ENCODE data around the gene TNFAIP8. TPM values are rescaled to one million over a fixed set of nuclear protein-coding genes. Genes with fewer than 3 reads are reported as not detected.

TNFAIP8 gene
- total and polyA plus RNA-seq, 2 donors (not counting 1 experiment from before 2014, with no cell fraction given): 67.3 to 109 TPM

GRCh38 chr5:119357808-119358529, 2.1 kb downstream of the TNFAIP8 start:
- peak overlapping the region; percentile 93 for H3K27ac Mint-ChIP-seq
- H3K27me3 Mint-ChIP-seq: no peaks in the 10 kb centered on the region
- Histone ChIP-seq H3K4me3 (ENCODE audit: control extremely low read depth in 1 of 5, extremely low read depth in 1 of 5, insufficient read depth in 1 of 5, low read depth in 2 of 5, low read length in 4 of 5) (peak overlapping the region; percentile 76 to 93 (median 89)), H3K9ac (ENCODE audit: low read length) (peak overlapping the region; percentile 81), H3K27ac (ENCODE audit: low read length in 2 of 2) (peak overlapping the region; percentile 69 to 91), H3K4me1 (ENCODE audit: control insufficient read depth in 2 of 2, insufficient read depth in 2 of 2, low read length in 2 of 2) (peaks cover 73 to 76% of the 10 kb centered on the region in 2 donors), H3K27me3 (replicated peaks in 1 of 4; ENCODE audit: control extremely low read depth in 1 of 4, control insufficient read depth in 3 of 4, insufficient read depth in 4 of 4, low read length in 3 of 4) (no peaks in the 10 kb centered on the region), H3K36me3 (replicated peaks in 1 of 2; ENCODE audit: control extremely low read depth in 1 of 2, control insufficient read depth in 1 of 2, extremely low read depth in 1 of 2, insufficient read depth in 2 of 2, low read length in 1 of 2) (peaks cover under 1 to 21% of the 10 kb centered on the region in 2 experiments), H2AFZ (ENCODE audit: insufficient read depth, low read depth, low read length, poor library complexity, severe bottlenecking) (no peak overlapping the region), H3K4me2 (replicated peaks; ENCODE audit: low read depth, low read length, poor library complexity, severe bottlenecking) (peak overlapping the region; percentile 86), H4K20me1 (ENCODE audit: control insufficient read depth, insufficient read depth, low read length, poor library complexity, severe bottlenecking) (peaks cover 30% of the 10 kb centered on the region), H3K79me2 (ENCODE audit: control insufficient read depth, insufficient read depth, low read length) (peaks cover 100% of the 10 kb centered on the region), H3K9me3 (ENCODE audit: control extremely low read depth in 1 of 3, control insufficient read depth in 2 of 3, insufficient read depth in 1 of 3, low read length in 2 of 3) (no peaks in the 10 kb centered on the region)
- ATAC-seq (ENCODE audit: low read depth): no peak
- intact Hi-C loops (cut with micrococcal nuclease): loop anchor here (1.0 to 2.0 kb wide), 3 partner anchors 10 to 89 kb away; no protein-coding TSS in a partner anchor
- no peaks in the 10 kb centered on the region for H3K9me3 Mint-ChIP-seq (ENCODE audit: insufficient read depth)
- no CpG with 5 or more reads among the region's 6 CpGs for WGBS (ENCODE audit: insufficient coverage)
- peaks cover 88% of the 10 kb centered on the region for H3K4me1 Mint-ChIP-seq
- CTCF ChIA-PET: interaction anchor here (0.7 to 16.2 kb wide), 11 partner anchors 9 to 238 kb away, joined by 3 to 209 read pairs (median 9); no protein-coding TSS in a partner anchor
- peak; percentile 48 for DNase-seq
- POLR2A ChIA-PET: interaction anchor here (0.6 to 2.8 kb wide), 9 partner anchors 9 to 89 kb away, joined by 3 to 14 read pairs (median 5); no protein-coding TSS in a partner anchor
- TF ChIP-seq EZH2 (IDR thresholded peaks at IDR 0.05; ENCODE audit: borderline replicate concordance, insufficient read depth, low read depth, low read length, poor library complexity, severe bottlenecking): no peak
- H3K4me3 Mint-ChIP-seq: peak overlapping the region; percentile 92

- TF ChIP-seq CTCF (IDR thresholded peaks at IDR 0.05) (no peak), EZH2 (IDR thresholded peaks at IDR 0.05; ENCODE audit: borderline replicate concordance, insufficient read depth, low read depth, low read length, poor library complexity, severe bottlenecking) (no peak)
- peak overlapping the region; percentile 69 to 91 for H3K27ac ChIP-seq (ENCODE audit: low read length in 2 of 2)
- peak overlapping the region; percentile 81 for H3K9ac ChIP-seq (ENCODE audit: low read length)
- peaks cover 30% of the 10 kb centered on the region for H4K20me1 ChIP-seq (ENCODE audit: control insufficient read depth, insufficient read depth, low read length, poor library complexity, severe bottlenecking)
- POLR2A ChIA-PET: interaction anchor here (1.5 to 2.8 kb wide), 2 partner anchors 90 to 91 kb away, joined by 5 to 14 read pairs; no protein-coding TSS in a partner anchor
- no peaks in the 10 kb centered on the region for H3K9me3 ChIP-seq (ENCODE audit: control extremely low read depth in 1 of 3, control insufficient read depth in 2 of 3, insufficient read depth in 1 of 3, low read length in 2 of 3)
- no peaks in the 10 kb centered on the region for H3K27me3 Mint-ChIP-seq
- peaks cover 73 to 76% of the 10 kb centered on the region in 2 donors for H3K4me1 ChIP-seq (ENCODE audit: control insufficient read depth in 2 of 2, insufficient read depth in 2 of 2, low read length in 2 of 2)
- peak overlapping the region; percentile 93 for H3K27ac Mint-ChIP-seq
- peak; percentile 43 for DNase-seq
- CTCF ChIA-PET: interaction anchor here (4.5 to 16.2 kb wide), 3 partner anchors 20 to 52 kb away, joined by 28 to 209 read pairs (median 92); no protein-coding TSS in a partner anchor
- WGBS (ENCODE audit: insufficient coverage): 0% methylated on average over 1 of the region's 2 CpGs
- no peaks in the 10 kb centered on the region for H3K27me3 ChIP-seq (replicated peaks in 1 of 4; ENCODE audit: control extremely low read depth in 1 of 4, control insufficient read depth in 3 of 4, insufficient read depth in 4 of 4, low read length in 3 of 4)
- H3K9me3 Mint-ChIP-seq (ENCODE audit: insufficient read depth): no peaks in the 10 kb centered on the region
- H3K36me3 ChIP-seq (replicated peaks in 1 of 2; ENCODE audit: control extremely low read depth in 1 of 2, control insufficient read depth in 1 of 2, extremely low read depth in 1 of 2, insufficient read depth in 2 of 2, low read length in 1 of 2): peaks cover 0 to 26% of the 10 kb centered on the region in 2 experiments
- peak overlapping the region in 3 of 5 experiments; percentile 15 to 93 (median 93) for H3K4me3 ChIP-seq (ENCODE audit: control extremely low read depth in 1 of 5, extremely low read depth in 1 of 5, insufficient read depth in 1 of 5, low read depth in 2 of 5, low read length in 4 of 5)
- peak overlapping the region; percentile 92 for H3K4me3 Mint-ChIP-seq
- ATAC-seq (ENCODE audit: low read depth): no peak
- H3K4me1 Mint-ChIP-seq: peaks cover 88% of the 10 kb centered on the region
- H3K79me2 ChIP-seq (ENCODE audit: control insufficient read depth, insufficient read depth, low read length): peaks cover 100% of the 10 kb centered on the region
- intact Hi-C loops (cut with micrococcal nuclease): loop anchor here (1.0 kb wide), 1 partner anchor 10 kb away; no protein-coding TSS in a partner anchor
- H3K4me2 ChIP-seq (replicated peaks; ENCODE audit: low read depth, low read length, poor library complexity, severe bottlenecking): peak overlapping the region; percentile 86
- no peak overlapping the region for H2AFZ ChIP-seq (ENCODE audit: insufficient read depth, low read depth, low read length, poor library complexity, severe bottlenecking)
Measured at GRCh38 chr5:119358530-119358900, 2.7 kb downstream of the TNFAIP8 start.
